A549 (cell line): ENCODE measurements around the gene FOCAD.
"Not testable (repeated sequence)": the region's sequence is repeated elsewhere in the genome, so short reads cannot be mapped to it uniquely, and the experiment has no call there.

Experiments
- CBX8 ChIP-seq: fragments of 200-600 bp; sonication (generic); IDR thresholded peaks from 2 replicates; pipeline ENCODE4 v1.6.1; 2016
- EP300 ChIP-seq, 2 experiments: fragments of >200 bp; sonication (Bioruptor Twin); formaldehyde crosslinking; IDR thresholded peaks; 2 replicates in 1 of 2; 3 replicates in 1 of 2; pipeline ENCODE4 v1.6.1; 2016 to 2017
- FOSL2 ChIP-seq, 2 experiments: fragments of 450-650 bp in 1 of 2; fragments of >200 bp in 1 of 2; sonication (Bioruptor Twin) in 1 of 2; formaldehyde crosslinking; IDR thresholded peaks; 2 replicates each; pipeline versions ENCODE4 v1.5.0 to v1.6.1; 2016 to 2020; ENCODE audit warnings: mild to moderate bottlenecking in 1 of 2, moderate library complexity in 1 of 2
- HOXB5 ChIP-seq: fragments of 250-450 bp; sonication (Bioruptor Pico); IDR thresholded peaks from 2 replicates; pipeline ENCODE4 v1.5.0; 2020; ENCODE audit warnings: mild to moderate bottlenecking, moderate library complexity
- MAFK ChIP-seq: fragments of 450-650 bp; IDR thresholded peaks from 2 replicates; pipeline ENCODE4 v1.6.1; 2014; ENCODE audit not compliant: partially characterized antibody
- RFX5 ChIP-seq: fragments of 450-650 bp; IDR thresholded peaks from 2 replicates; pipeline ENCODE4 v1.7.1; 2014; ENCODE audit warnings: antibody characterized with exemption, mild to moderate bottlenecking, moderate library complexity
- RNF2 ChIP-seq: fragments of 200-600 bp; sonication (generic); IDR thresholded peaks from 2 replicates; pipeline ENCODE4 v1.6.1; 2016; ENCODE audit warnings: low read depth, mild to moderate bottlenecking, antibody characterized with exemption, moderate library complexity, borderline replicate concordance
- SREBF2 ChIP-seq: fragments of 450-650 bp; IDR thresholded peaks from 2 replicates; pipeline ENCODE4 v1.6.1; 2014; ENCODE audit warnings: mild to moderate bottlenecking, moderate library complexity
- TF ChIP-seq, protein P1 (sequence below): fragments of 450-650 bp; IDR thresholded peaks from 2 replicates; pipeline ENCODE4 v1.6.1; 2014; ENCODE audit warnings: antibody characterized with exemption
- TF ChIP-seq, protein P2 (sequence below): fragments of >200 bp; sonication (Bioruptor Twin); formaldehyde crosslinking; IDR thresholded peaks from 3 replicates; pipeline ENCODE4 v1.5.1; 2016

DNA sequence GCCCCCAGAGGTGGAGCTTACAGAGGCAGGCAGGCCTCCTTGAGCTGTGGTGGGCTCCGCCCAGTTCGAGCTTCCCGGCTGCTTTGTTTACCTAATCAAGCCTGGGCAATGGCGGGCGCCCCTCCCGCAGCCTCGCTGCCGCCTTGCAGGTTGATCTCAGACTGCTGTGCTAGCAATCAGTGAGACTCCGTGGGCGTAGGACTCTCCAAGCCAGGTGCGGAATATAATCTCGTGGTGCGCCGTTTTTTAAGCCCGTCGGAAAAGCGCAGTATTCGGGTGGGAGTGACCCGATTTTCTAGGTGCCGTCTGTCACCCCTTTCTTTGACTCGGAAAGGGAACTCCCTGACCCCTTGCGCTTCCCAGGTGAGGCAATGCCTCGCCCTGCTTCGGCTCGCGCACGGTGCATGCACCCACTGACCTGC, 25.8 kb upstream of the FOCAD start:
- not testable (repeated sequence) for TF ChIP-seq MAFK; EP300 (IDR thresholded peaks at IDR 0.05); HOXB5 (CRISPR knock-in tag); CBX8; FOSL2 (IDR thresholded peaks at IDR 0.05); FOSL2 (CRISPR knock-in tag; IDR thresholded peaks at IDR 0.05); SREBF2; RFX5; RNF2
- TF ChIP-seq, protein P1, sequence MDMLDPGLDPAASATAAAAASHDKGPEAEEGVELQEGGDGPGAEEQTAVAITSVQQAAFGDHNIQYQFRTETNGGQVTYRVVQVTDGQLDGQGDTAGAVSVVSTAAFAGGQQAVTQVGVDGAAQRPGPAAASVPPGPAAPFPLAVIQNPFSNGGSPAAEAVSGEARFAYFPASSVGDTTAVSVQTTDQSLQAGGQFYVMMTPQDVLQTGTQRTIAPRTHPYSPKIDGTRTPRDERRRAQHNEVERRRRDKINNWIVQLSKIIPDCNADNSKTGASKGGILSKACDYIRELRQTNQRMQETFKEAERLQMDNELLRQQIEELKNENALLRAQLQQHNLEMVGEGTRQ, result not testable (repeated sequence)
- TF ChIP-seq, protein P2, sequence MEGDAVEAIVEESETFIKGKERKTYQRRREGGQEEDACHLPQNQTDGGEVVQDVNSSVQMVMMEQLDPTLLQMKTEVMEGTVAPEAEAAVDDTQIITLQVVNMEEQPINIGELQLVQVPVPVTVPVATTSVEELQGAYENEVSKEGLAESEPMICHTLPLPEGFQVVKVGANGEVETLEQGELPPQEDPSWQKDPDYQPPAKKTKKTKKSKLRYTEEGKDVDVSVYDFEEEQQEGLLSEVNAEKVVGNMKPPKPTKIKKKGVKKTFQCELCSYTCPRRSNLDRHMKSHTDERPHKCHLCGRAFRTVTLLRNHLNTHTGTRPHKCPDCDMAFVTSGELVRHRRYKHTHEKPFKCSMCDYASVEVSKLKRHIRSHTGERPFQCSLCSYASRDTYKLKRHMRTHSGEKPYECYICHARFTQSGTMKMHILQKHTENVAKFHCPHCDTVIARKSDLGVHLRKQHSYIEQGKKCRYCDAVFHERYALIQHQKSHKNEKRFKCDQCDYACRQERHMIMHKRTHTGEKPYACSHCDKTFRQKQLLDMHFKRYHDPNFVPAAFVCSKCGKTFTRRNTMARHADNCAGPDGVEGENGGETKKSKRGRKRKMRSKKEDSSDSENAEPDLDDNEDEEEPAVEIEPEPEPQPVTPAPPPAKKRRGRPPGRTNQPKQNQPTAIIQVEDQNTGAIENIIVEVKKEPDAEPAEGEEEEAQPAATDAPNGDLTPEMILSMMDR, result not testable (repeated sequence)
